HG02571 (cell line): ENCODE measurements around the gene ZNF488.
"Not testable (repeated sequence)": the region's sequence is repeated elsewhere in the genome, so short reads cannot be mapped to it uniquely, and the experiment has no call there.

Experiments used
- ATAC-seq: cut with Tn5 transposase; IDR thresholded peaks from one replicate; pipeline ENCODE4 v1.9.1; 2021; ENCODE audit warnings: mild to moderate bottlenecking, moderate library complexity; ENCODE audit not compliant: unreplicated experiment

Gene ZNF488

GRCh38 chr10:47410271-47410670, 26.2 kb upstream of the ZNF488 start:
- no peak for ATAC-seq

GRCh38 chr10:47409866-47410256, 25.8 kb upstream of the ZNF488 start:
- no peak for ATAC-seq

GRCh38 chr10:47409171-47409865, 25.2 kb upstream of the ZNF488 start:
- no peak for ATAC-seq

GRCh38 chr10:47408606-47409005, 24.5 kb upstream of the ZNF488 start:
- ATAC-seq, result no peak

- ATAC-seq, result no peak
Measured at GRCh38 chr10:47406870-47407691, 23.0 kb upstream of the ZNF488 start.

- ATAC-seq, result no peak
Measured at GRCh38 chr10:47406548-47406869, 22.4 kb upstream of the ZNF488 start.

- ATAC-seq, result no peak
Measured at GRCh38 chr10:47405857-47406547, 21.9 kb upstream of the ZNF488 start.

- no peak for ATAC-seq
Measured at GRCh38 chr10:47404937-47405336, 20.8 kb upstream of the ZNF488 start.

GRCh38 chr10:47404446-47404845, 20.4 kb upstream of the ZNF488 start:
- no peak for ATAC-seq

GRCh38 chr10:47403446-47404318, 19.6 kb upstream of the ZNF488 start:
- ATAC-seq, result no peak

GRCh38 chr10:47402641-47403301, 18.7 kb upstream of the ZNF488 start:
- no peak for ATAC-seq

GRCh38 chr10:47401874-47402640, 18.0 kb upstream of the ZNF488 start:
- ATAC-seq, result no peak

GRCh38 chr10:47401210-47401609, 17.1 kb upstream of the ZNF488 start:
- no peak for ATAC-seq

GRCh38 chr10:47400786-47401185, 16.7 kb upstream of the ZNF488 start:
- no peak for ATAC-seq

- no peak for ATAC-seq
Measured at GRCh38 chr10:47400251-47400650, 16.2 kb upstream of the ZNF488 start.

- no peak for ATAC-seq
Measured at GRCh38 chr10:47397256-47397655, 13.2 kb upstream of the ZNF488 start.

- no peak for ATAC-seq
Measured at GRCh38 chr10:47396311-47396717, 12.2 kb upstream of the ZNF488 start.

GRCh38 chr10:47389619-47390018, 5.5 kb upstream of the ZNF488 start:
- no peak for ATAC-seq

- ATAC-seq, result no peak
Measured at GRCh38 chr10:47388879-47389278, 4.8 kb upstream of the ZNF488 start.

GRCh38 chr10:47386104-47386503, 2.0 kb upstream of the ZNF488 start:
- not testable (repeated sequence) for ATAC-seq
